Liver (tissue), 3 donors: ENCODE data around the gene LAD1.

ENCODE experiments used
- CTCF ChIP-seq: fragments of 150-350 bp; IDR thresholded peaks from 2 replicates; pipeline ENCODE4 v1.5.1; 2017; ENCODE audit warnings: improper control_type of control experiment, low read depth, low read length; ENCODE audit not compliant: missing input control
- EGR1 ChIP-seq, 2 donors: IDR thresholded peaks; 2 replicates each; pipeline ENCODE4 v1.6.1; 2016 to 2018; ENCODE audit warnings: antibody characterized with exemption in 2 of 2, low read depth in 2 of 2
- donor health status: healthy.
- donor health status: healthy.

DNA sequence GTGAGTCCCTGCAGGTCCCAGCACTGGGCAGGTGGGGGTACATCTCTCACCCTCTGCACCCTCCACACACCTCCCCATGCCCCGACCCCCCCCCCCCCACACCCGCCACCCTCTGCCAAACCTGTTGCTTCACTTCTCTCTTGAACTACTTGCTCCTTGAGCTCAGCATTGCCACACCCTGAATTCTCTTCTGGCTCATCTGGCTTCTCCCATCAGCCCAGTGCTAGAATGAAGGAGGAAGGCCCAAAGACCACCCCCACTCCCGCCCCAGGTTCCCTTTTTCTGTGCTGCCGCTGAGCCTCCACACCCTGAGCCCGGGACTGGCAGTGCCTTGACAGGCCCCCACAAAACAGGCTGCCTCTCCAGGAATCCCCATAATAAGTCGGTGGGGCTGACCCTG lies 28.8 kb upstream of the LAD1 start:
- TF ChIP-seq CTCF = no peak
- no peak for TF ChIP-seq EGR1 (IDR thresholded peaks at IDR 0.05; ENCODE audit: low read depth in 2 of 2)
